Spleen (tissue), 7 donors: ENCODE measurements around the gene HOXC11.

Experiments used
- CTCF ChIP-seq, 11 experiments: fragments of 200-600 bp in 7 of 11; fragments of 450-650 bp in 4 of 11; sonication (generic) in 4 of 11; IDR thresholded peaks in 8 of 11; conservative IDR thresholded peaks in 3 of 11; 1 replicate in 7 of 11; 2 replicates in 4 of 11; pipeline versions ENCODE4 v1.4.0 to v1.8.0; 2016 to 2021; ENCODE audit warnings: antibody characterized with exemption in 11 of 11, inconsistent platforms in 4 of 11, mild to moderate bottlenecking in 1 of 11
- POLR2A ChIP-seq, 3 donors: fragments of 450-650 bp; IDR thresholded peaks; one replicate each; pipeline ENCODE4 v1.5.1; 2017; ENCODE audit warnings: antibody characterized with exemption in 3 of 3, mild to moderate bottlenecking in 1 of 3
- donor health status: DM: no; HTN: no; CAD: no; lungs with moderate emphysema.
- donor health status: DM: no; HTN: no; CAD: no.
- donor health status: DM: no; HTN: no; CAD: no.

GRCh38 chr12:53971686-53972085, 1.2 kb upstream of the HOXC11 start:
- no peak for TF ChIP-seq CTCF (IDR thresholded peaks at IDR 0.05 in 8 of 11, conservative IDR thresholded peaks at IDR 0.05 in 3 of 11)
- TF ChIP-seq POLR2A (IDR thresholded peaks at IDR 0.05), result no peak
